ENCODE measurements around the gene KHDRBS2. TPM values are rescaled to one million over a fixed set of nuclear protein-coding genes. Genes with fewer than 3 reads are reported as not detected.

KHDRBS2 gene
- total and polyA plus RNA-seq, 2 donors (not counting 1 experiment from before 2014, with no cell fraction given), result not detected

GRCh38 chr6:61950811-61951210, 335.2 kb downstream of the KHDRBS2 start:
- TF ChIP-seq EZH2 (IDR thresholded peaks at IDR 0.05; ENCODE audit: low read length, missing control alignments), result no peak
- H3K36me3 ChIP-seq (ENCODE audit: control insufficient read depth, insufficient read depth, low read length), result no peaks in the 10 kb centered on the region

GRCh38 chr6:61949971-61950370, 336.1 kb downstream of the KHDRBS2 start:
- Histone ChIP-seq H2AFZ (ENCODE audit: low read length) (no peak overlapping the region), H3K79me2 (ENCODE audit: control insufficient read depth, insufficient read depth, low read length) (no peaks in the 10 kb centered on the region), H4K20me1 (ENCODE audit: control insufficient read depth, extremely low read depth, insufficient read depth, low read length) (no peaks in the 10 kb centered on the region), H3K36me3 (ENCODE audit: control insufficient read depth, insufficient read depth, low read length) (no peaks in the 10 kb centered on the region), H3K27me3 (ENCODE audit: control insufficient read depth, insufficient read depth, low read length) (no peaks in the 10 kb centered on the region), H3K4me2 (ENCODE audit: extremely low read depth, insufficient read depth, low read length) (no peak overlapping the region), H3K4me1 (ENCODE audit: control insufficient read depth, extremely low read depth, insufficient read depth, low read length) (no peaks in the 10 kb centered on the region), H3K4me3 (replicated peaks in 1 of 4; ENCODE audit: control extremely low read depth in 1 of 4, insufficient read depth in 1 of 4, low read depth in 3 of 4, low read length in 4 of 4) (no peak overlapping the region), H3K9ac (ENCODE audit: insufficient read depth, low read length) (no peak overlapping the region), H3K27ac (ENCODE audit: insufficient read depth, low read length) (no peak overlapping the region), H3K9me3 (ENCODE audit: control insufficient read depth, insufficient read depth, low read depth, low read length) (no peaks in the 10 kb centered on the region)
- TF ChIP-seq CTCF (conservative IDR thresholded peaks at IDR 0.05 in 1 of 2, IDR thresholded peaks at IDR 0.05 in 1 of 2; ENCODE audit: low read depth in 1 of 2, low read length in 2 of 2) (no peak), EZH2 (IDR thresholded peaks at IDR 0.05; ENCODE audit: low read length, missing control alignments) (no peak)
- DNase-seq (ENCODE audit: low read depth in 2 of 2), result no peak

More at GRCh38 chr6:61950811-61951210, 335.2 kb downstream of the KHDRBS2 start:
- Histone ChIP-seq H3K27me3 (ENCODE audit: control insufficient read depth, insufficient read depth, low read length) (no peaks in the 10 kb centered on the region), H4K20me1 (ENCODE audit: control insufficient read depth, extremely low read depth, insufficient read depth, low read length) (no peaks in the 10 kb centered on the region), H3K79me2 (ENCODE audit: control insufficient read depth, insufficient read depth, low read length) (no peaks in the 10 kb centered on the region), H3K4me1 (ENCODE audit: control insufficient read depth, extremely low read depth, insufficient read depth, low read length) (no peaks in the 10 kb centered on the region), H3K9me3 (ENCODE audit: control insufficient read depth, insufficient read depth, low read depth, low read length) (no peaks in the 10 kb centered on the region), H3K9ac (ENCODE audit: insufficient read depth, low read length) (no peak overlapping the region), H3K4me3 (replicated peaks in 1 of 4; ENCODE audit: control extremely low read depth in 1 of 4, insufficient read depth in 1 of 4, low read depth in 3 of 4, low read length in 4 of 4) (no peak overlapping the region), H3K4me2 (ENCODE audit: extremely low read depth, insufficient read depth, low read length) (no peak overlapping the region), H2AFZ (ENCODE audit: low read length) (no peak overlapping the region), H3K27ac (ENCODE audit: insufficient read depth, low read length) (no peak overlapping the region)
- no peak for DNase-seq (ENCODE audit: low read depth in 2 of 2)

- Histone ChIP-seq H3K4me3 (replicated peaks in 1 of 4; ENCODE audit: control extremely low read depth in 1 of 4, insufficient read depth in 1 of 4, low read depth in 3 of 4, low read length in 4 of 4) (no peak overlapping the region), H3K9me3 (ENCODE audit: control insufficient read depth, insufficient read depth, low read depth, low read length) (no peaks in the 10 kb centered on the region), H2AFZ (ENCODE audit: low read length) (no peak overlapping the region), H3K9ac (ENCODE audit: insufficient read depth, low read length) (no peak overlapping the region), H3K27me3 (ENCODE audit: control insufficient read depth, insufficient read depth, low read length) (no peaks in the 10 kb centered on the region), H3K4me2 (ENCODE audit: extremely low read depth, insufficient read depth, low read length) (no peak overlapping the region), H3K4me1 (ENCODE audit: control insufficient read depth, extremely low read depth, insufficient read depth, low read length) (no peaks in the 10 kb centered on the region), H4K20me1 (ENCODE audit: control insufficient read depth, extremely low read depth, insufficient read depth, low read length) (no peaks in the 10 kb centered on the region), H3K27ac (ENCODE audit: insufficient read depth, low read length) (no peak overlapping the region), H3K36me3 (ENCODE audit: control insufficient read depth, insufficient read depth, low read length) (no peaks in the 10 kb centered on the region), H3K79me2 (ENCODE audit: control insufficient read depth, insufficient read depth, low read length) (no peaks in the 10 kb centered on the region)
- no peak for DNase-seq (ENCODE audit: low read depth in 2 of 2)
- TF ChIP-seq EZH2 (IDR thresholded peaks at IDR 0.05; ENCODE audit: low read length, missing control alignments) (no peak), CTCF (conservative IDR thresholded peaks at IDR 0.05 in 1 of 2, IDR thresholded peaks at IDR 0.05 in 1 of 2; ENCODE audit: low read depth in 1 of 2, low read length in 2 of 2) (no peak)
These were observed 336.9 kb downstream of the KHDRBS2 start for GRCh38 chr6:61949161-61949560.

All from fibroblast of lung (primary cell).